ENCODE data around the gene TMEM106B. TPM values are rescaled to one million over a fixed set of nuclear protein-coding genes. Genes with fewer than 3 reads are reported as not detected.

TMEM106B gene
- total RNA-seq, 1 experiment from 2014 or later = 89.0 TPM

DNA sequence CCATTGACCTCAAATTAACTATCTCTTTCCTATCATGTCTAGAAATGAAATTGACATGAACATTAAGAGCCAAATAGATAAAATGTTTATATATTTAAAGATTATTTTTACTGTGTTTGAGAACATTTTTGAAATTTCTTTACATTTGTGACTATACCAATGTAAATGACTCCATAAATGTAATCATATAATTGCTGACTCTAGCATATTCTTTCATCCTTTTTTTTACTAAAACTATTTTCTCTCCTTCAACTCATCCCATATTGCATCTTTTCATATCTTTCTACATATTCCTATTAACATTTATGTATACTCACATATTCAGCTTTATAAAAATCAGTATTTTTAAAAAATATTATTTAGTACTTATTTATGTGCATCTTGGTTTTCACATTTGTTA is 16.9 kb downstream of the TMEM106B start:
- TF ChIP-seq SIN3A (IDR thresholded peaks at IDR 0.05; ENCODE audit: borderline replicate concordance, insufficient read depth, low read depth, low read length) (no peak), CTCF (IDR thresholded peaks at IDR 0.05) (no peak), TCF7L2 (IDR thresholded peaks at IDR 0.05; ENCODE audit: low read depth, low read length) (no peak)
- Histone ChIP-seq H3K27me3 (ENCODE audit: control insufficient read depth, insufficient read depth, low read length) (no peaks in the 10 kb centered on the region), H3K27ac (ENCODE audit: low read length) (no peak overlapping the region), H3K9me3 (ENCODE audit: control insufficient read depth, insufficient read depth, low read depth, low read length) (peaks cover 2% of the 10 kb centered on the region; the same call in 1 of the 2 replicates), H3K4me3 (ENCODE audit: low read depth in 2 of 2, low read length in 2 of 2) (no peak overlapping the region), H3K4me1 (ENCODE audit: control insufficient read depth, insufficient read depth, low read length) (no peaks in the 10 kb centered on the region), H3K36me3 (ENCODE audit: control insufficient read depth, insufficient read depth, low read length) (peaks cover 29% of the 10 kb centered on the region)
- BruUV-seq (replicated peaks) = no TSS peak
- ATAC-seq = no peak
- DNase-seq (ENCODE audit: low read depth, low spot score) = no peak
- in situ Hi-C loops (cut with HindIII; ENCODE audit: low pct_unique_long_range_greater_than_20kb, low sequenced_read_pairs) = no loop called here
- CTCF ChIA-PET = no interaction called here
- intact Hi-C loops (cut with micrococcal nuclease; ENCODE audit: unreplicated experiment) = no loop called here
- POLR2A ChIA-PET = no interaction called here

- intact Hi-C loops (cut with micrococcal nuclease; ENCODE audit: unreplicated experiment) (no loop called here), in situ Hi-C loops (cut with HindIII; ENCODE audit: low pct_unique_long_range_greater_than_20kb, low sequenced_read_pairs) (no loop called here)
- ATAC-seq (no peak), DNase-seq (ENCODE audit: low read depth, low spot score) (no peak)
- Histone ChIP-seq H3K9me3 (ENCODE audit: control insufficient read depth, insufficient read depth, low read depth, low read length) (peaks cover 2% of the 10 kb centered on the region; the same call in 1 of the 2 replicates), H3K4me1 (ENCODE audit: control insufficient read depth, insufficient read depth, low read length) (no peaks in the 10 kb centered on the region), H3K4me3 (ENCODE audit: low read depth in 2 of 2, low read length in 2 of 2) (no peak overlapping the region), H3K36me3 (ENCODE audit: control insufficient read depth, insufficient read depth, low read length) (peaks cover 29% of the 10 kb centered on the region), H3K27me3 (ENCODE audit: control insufficient read depth, insufficient read depth, low read length) (no peaks in the 10 kb centered on the region), H3K27ac (ENCODE audit: low read length) (no peak overlapping the region)
- ChIA-PET POLR2A (no interaction called here), CTCF (no interaction called here)
- TF ChIP-seq CTCF (IDR thresholded peaks at IDR 0.05) (no peak), TCF7L2 (IDR thresholded peaks at IDR 0.05; ENCODE audit: low read depth, low read length) (no peak), SIN3A (IDR thresholded peaks at IDR 0.05; ENCODE audit: borderline replicate concordance, insufficient read depth, low read depth, low read length) (no peak)
- TF ChIP-seq, protein P1, sequence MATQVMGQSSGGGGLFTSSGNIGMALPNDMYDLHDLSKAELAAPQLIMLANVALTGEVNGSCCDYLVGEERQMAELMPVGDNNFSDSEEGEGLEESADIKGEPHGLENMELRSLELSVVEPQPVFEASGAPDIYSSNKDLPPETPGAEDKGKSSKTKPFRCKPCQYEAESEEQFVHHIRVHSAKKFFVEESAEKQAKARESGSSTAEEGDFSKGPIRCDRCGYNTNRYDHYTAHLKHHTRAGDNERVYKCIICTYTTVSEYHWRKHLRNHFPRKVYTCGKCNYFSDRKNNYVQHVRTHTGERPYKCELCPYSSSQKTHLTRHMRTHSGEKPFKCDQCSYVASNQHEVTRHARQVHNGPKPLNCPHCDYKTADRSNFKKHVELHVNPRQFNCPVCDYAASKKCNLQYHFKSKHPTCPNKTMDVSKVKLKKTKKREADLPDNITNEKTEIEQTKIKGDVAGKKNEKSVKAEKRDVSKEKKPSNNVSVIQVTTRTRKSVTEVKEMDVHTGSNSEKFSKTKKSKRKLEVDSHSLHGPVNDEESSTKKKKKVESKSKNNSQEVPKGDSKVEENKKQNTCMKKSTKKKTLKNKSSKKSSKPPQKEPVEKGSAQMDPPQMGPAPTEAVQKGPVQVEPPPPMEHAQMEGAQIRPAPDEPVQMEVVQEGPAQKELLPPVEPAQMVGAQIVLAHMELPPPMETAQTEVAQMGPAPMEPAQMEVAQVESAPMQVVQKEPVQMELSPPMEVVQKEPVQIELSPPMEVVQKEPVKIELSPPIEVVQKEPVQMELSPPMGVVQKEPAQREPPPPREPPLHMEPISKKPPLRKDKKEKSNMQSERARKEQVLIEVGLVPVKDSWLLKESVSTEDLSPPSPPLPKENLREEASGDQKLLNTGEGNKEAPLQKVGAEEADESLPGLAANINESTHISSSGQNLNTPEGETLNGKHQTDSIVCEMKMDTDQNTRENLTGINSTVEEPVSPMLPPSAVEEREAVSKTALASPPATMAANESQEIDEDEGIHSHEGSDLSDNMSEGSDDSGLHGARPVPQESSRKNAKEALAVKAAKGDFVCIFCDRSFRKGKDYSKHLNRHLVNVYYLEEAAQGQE (IDR thresholded peaks at IDR 0.05; ENCODE audit: insufficient read depth in 1 of 2, low read depth in 2 of 2, low read length in 1 of 2) = no peak
- BruUV-seq (replicated peaks) = no TSS peak
These were observed 18.0 kb downstream of the TMEM106B start for GRCh38 chr7:12229046-12229445.

DNA sequence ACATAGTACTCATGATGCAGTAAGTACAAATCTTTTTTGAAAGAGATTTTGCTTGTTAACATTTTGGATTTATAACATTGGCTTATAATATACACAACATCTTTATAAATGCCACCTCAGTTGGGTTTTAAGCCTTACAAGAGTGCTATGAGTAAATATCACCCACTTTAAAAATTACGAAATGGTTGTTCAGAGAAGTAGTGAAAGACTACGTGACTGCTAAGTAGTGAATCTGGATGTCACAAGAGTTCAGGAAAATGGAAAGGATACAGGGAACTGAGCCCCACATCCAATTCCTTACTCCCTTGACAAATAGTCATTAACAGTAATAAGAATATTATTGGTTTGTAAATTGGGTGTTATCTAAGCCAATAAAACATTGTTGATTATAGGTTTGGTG is 20.0 kb downstream of the TMEM106B start:
- DNase-seq (ENCODE audit: low read depth, low spot score) = no peak
- no TSS peak for BruUV-seq (replicated peaks)
- no peak for ATAC-seq
- intact Hi-C loops (cut with micrococcal nuclease; ENCODE audit: unreplicated experiment) = no loop called here
- Histone ChIP-seq H3K4me1 (ENCODE audit: control insufficient read depth, insufficient read depth, low read length) (no peaks in the 10 kb centered on the region), H3K27ac (ENCODE audit: low read length) (no peak overlapping the region), H3K36me3 (ENCODE audit: control insufficient read depth, insufficient read depth, low read length) (peaks cover 36% of the 10 kb centered on the region), H3K9me3 (ENCODE audit: control insufficient read depth, insufficient read depth, low read depth, low read length) (no peaks in the 10 kb centered on the region), H3K4me3 (ENCODE audit: low read depth in 2 of 2, low read length in 2 of 2) (no peak overlapping the region), H3K27me3 (ENCODE audit: control insufficient read depth, insufficient read depth, low read length) (no peaks in the 10 kb centered on the region)
- in situ Hi-C loops (cut with HindIII; ENCODE audit: low pct_unique_long_range_greater_than_20kb, low sequenced_read_pairs) = no loop called here
- POLR2A ChIA-PET = no interaction called here
- TF ChIP-seq, protein P1 (IDR thresholded peaks at IDR 0.05; ENCODE audit: insufficient read depth in 1 of 2, low read depth in 2 of 2, low read length in 1 of 2) = no peak
- TF ChIP-seq TCF7L2 (IDR thresholded peaks at IDR 0.05; ENCODE audit: low read depth, low read length) (no peak), SIN3A (IDR thresholded peaks at IDR 0.05; ENCODE audit: borderline replicate concordance, insufficient read depth, low read depth, low read length) (no peak), POLR2AphosphoS5 (IDR thresholded peaks at IDR 0.05; ENCODE audit: low read depth, low read length) (no peak), CTCF (IDR thresholded peaks at IDR 0.05) (no peak)
- CTCF ChIA-PET = no interaction called here
